Neuronal stem cell (in vitro differentiated cells): ENCODE results near the gene ARHGDIB.

Source experiments
- DNase-seq: peaks from one replicate; pipeline ENCODE4 v3.0.0-alpha.2; 2013; ENCODE audit warnings: low spot score
- H2AFZ ChIP-seq: one replicate; pipeline ENCODE4 v1.6.1; 2013; ENCODE audit warnings: mild to moderate bottlenecking, low read length, inconsistent platforms
- H2AK5ac ChIP-seq: 2 replicates; pipeline ENCODE4 v1.6.1; 2013; ENCODE audit warnings: low read depth, mild to moderate bottlenecking, inconsistent platforms, low read length, moderate library complexity, mixed read lengths
- H2BK120ac ChIP-seq: 2 replicates; pipeline ENCODE4 v1.6.1; 2013; ENCODE audit warnings: low read depth, mild to moderate bottlenecking, inconsistent platforms, low read length, moderate library complexity, mixed read lengths
- H2BK12ac ChIP-seq: one replicate; pipeline ENCODE4 v1.6.1; 2013; ENCODE audit warnings: low read length, inconsistent platforms
- H2BK15ac ChIP-seq: 2 replicates; pipeline ENCODE4 v1.6.1; 2013; ENCODE audit warnings: mild to moderate bottlenecking, low read length, inconsistent platforms, mixed read lengths
- H2BK5ac ChIP-seq: one replicate; pipeline ENCODE4 v1.6.1; 2013; ENCODE audit warnings: inconsistent platforms, mild to moderate bottlenecking, low read length, moderate library complexity
- H3K14ac ChIP-seq: one replicate; pipeline ENCODE4 v1.6.1; 2013; ENCODE audit warnings: low read length, inconsistent platforms
- H3K18ac ChIP-seq: 2 replicates; pipeline ENCODE4 v1.6.1; 2013; ENCODE audit warnings: low read length, inconsistent platforms
- H3K23ac ChIP-seq: 2 replicates; pipeline ENCODE4 v1.6.1; 2013; ENCODE audit warnings: low read depth, mild to moderate bottlenecking, mixed read lengths, low read length, inconsistent platforms; ENCODE audit not compliant: poor library complexity
- H3K27ac ChIP-seq: replicated peaks from 3 replicates; pipeline ENCODE4 v1.5.1; 2013; ENCODE audit warnings: low read length, inconsistent platforms
- H3K27me3 ChIP-seq, 3 experiments: 2 replicates each; pipeline ENCODE4 v1.6.1; 2013; ENCODE audit warnings: low read length in 3 of 3, mild to moderate bottlenecking in 2 of 3, inconsistent platforms in 1 of 3, low read depth in 1 of 3, mixed read lengths in 1 of 3, moderate library complexity in 1 of 3; ENCODE audit not compliant: control insufficient read depth in 3 of 3, insufficient read depth in 3 of 3
- H3K36me3 ChIP-seq, 2 donors: replicated peaks in 1 of 2; 2 replicates each; pipeline ENCODE4 v1.6.1; 2013; ENCODE audit warnings: low read length in 2 of 2; ENCODE audit not compliant: control insufficient read depth in 2 of 2, insufficient read depth in 2 of 2
- H3K4ac ChIP-seq: 2 replicates; pipeline ENCODE4 v1.6.1; 2013; ENCODE audit warnings: inconsistent platforms, mild to moderate bottlenecking, low read length, moderate library complexity
- H3K4me1 ChIP-seq, 2 donors: 1 replicate in 1 of 2; 2 replicates in 1 of 2; pipeline ENCODE4 v1.6.1; 2013; ENCODE audit warnings: low read length in 2 of 2, low read depth in 1 of 2; ENCODE audit not compliant: control insufficient read depth in 2 of 2, insufficient read depth in 1 of 2
- H3K4me2 ChIP-seq: one replicate; pipeline ENCODE4 v1.6.1; 2013; ENCODE audit warnings: mild to moderate bottlenecking, low read length, inconsistent platforms; ENCODE audit not compliant: insufficient read depth, poor library complexity, severe bottlenecking
- H3K4me3 ChIP-seq, 2 donors: 2 replicates each; pipeline ENCODE4 v1.5.1; 2013; ENCODE audit warnings: low read length in 2 of 2, mild to moderate bottlenecking in 2 of 2, inconsistent platforms in 1 of 2, moderate library complexity in 1 of 2
- H3K79me1 ChIP-seq: one replicate; pipeline ENCODE4 v1.6.1; 2013; ENCODE audit warnings: low read depth, mild to moderate bottlenecking, inconsistent platforms, low read length, moderate library complexity
- H3K9ac ChIP-seq: one replicate; pipeline ENCODE4 v1.6.1; 2013; ENCODE audit warnings: mild to moderate bottlenecking, low read depth, low read length, inconsistent platforms; ENCODE audit not compliant: poor library complexity
- H3K9me3 ChIP-seq, 2 donors: replicated peaks in 1 of 2; 2 replicates each; pipeline versions ENCODE3 to v1.6.1; 2013; ENCODE audit warnings: low read length in 2 of 2, mild to moderate bottlenecking in 2 of 2, inconsistent platforms in 1 of 2, low read depth in 1 of 2, mixed read lengths in 1 of 2, moderate library complexity in 1 of 2; ENCODE audit not compliant: control insufficient read depth in 2 of 2, insufficient read depth in 1 of 2
- H4K8ac ChIP-seq: one replicate; pipeline ENCODE4 v1.6.1; 2013; ENCODE audit warnings: low read depth, mild to moderate bottlenecking, inconsistent platforms, low read length, moderate library complexity
- H4K91ac ChIP-seq: one replicate; pipeline ENCODE4 v1.6.1; 2013; ENCODE audit warnings: low read length, low read depth, mild to moderate bottlenecking, inconsistent platforms; ENCODE audit not compliant: poor library complexity
- WGBS, 2 donors: extraction: QIAGEN DNeasy Blood & Tissue Kit; methylation state at CpG; one replicate each; pipeline ENCODE4 v1.1.7; 2013; ENCODE audit warnings: missing lambda C conversion rate in 2 of 2, mixed read lengths in 1 of 2; ENCODE audit not compliant: insufficient read length in 2 of 2, insufficient replicate concordance in 1 of 2; ENCODE audit errors: extremely low coverage in 2 of 2; 5-methylcytosine and 5-hydroxymethylcytosine counted together

ARHGDIB gene

GRCh38 chr12:14950982-14951746 lies 10.2 kb downstream of the ARHGDIB start:
- DNase-seq, result peak; percentile 21
- Histone ChIP-seq H3K4me3 (no peak overlapping the region), H3K9me3 (no peaks in the 10 kb centered on the region), H3K4me2 (no peak overlapping the region), H2BK120ac (no peak overlapping the region), H3K36me3 (no peaks in the 10 kb centered on the region), H3K27ac (peak overlapping the region; percentile 55), H4K91ac (no peak overlapping the region), H3K79me1 (no peaks in the 10 kb centered on the region), H3K9ac (no peak overlapping the region), H2AFZ (peak overlapping the region; percentile 5), H2BK12ac (no peak overlapping the region), H3K4me1 (peaks cover 13 to 15% of the 10 kb centered on the region in 2 donors), H4K8ac (no peak overlapping the region), H3K23ac (no peak overlapping the region), H3K14ac (no peak overlapping the region), H3K4ac (no peak overlapping the region), H2BK15ac (no peak overlapping the region), H2BK5ac (no peak overlapping the region), H3K18ac (no peak overlapping the region), H2AK5ac (no peak overlapping the region), H3K27me3 (no peaks in the 10 kb centered on the region)
- no CpG with 5 or more reads among the region's 6 CpGs for WGBS, 2 donors

GRCh38 chr12:14950421-14950820 lies 11.0 kb downstream of the ARHGDIB start:
- no peak overlapping the region for H3K4ac ChIP-seq
- peaks cover 13 to 15% of the 10 kb centered on the region in 2 donors for H3K4me1 ChIP-seq
- no peak overlapping the region for H2BK5ac ChIP-seq
- peak overlapping the region; percentile 49 for H3K27ac ChIP-seq
- H3K4me3 ChIP-seq, result no peak overlapping the region
- no peak overlapping the region for H4K8ac ChIP-seq
- no peaks in the 10 kb centered on the region for H3K9me3 ChIP-seq
- H3K79me1 ChIP-seq, result no peaks in the 10 kb centered on the region
- no peak overlapping the region for H2AK5ac ChIP-seq
- H4K91ac ChIP-seq, result no peak overlapping the region
- H3K14ac ChIP-seq, result no peak overlapping the region
- DNase-seq, result no peak
- H3K9ac ChIP-seq, result no peak overlapping the region
- H3K27me3 ChIP-seq, result no peaks in the 10 kb centered on the region
- no peaks in the 10 kb centered on the region for H3K36me3 ChIP-seq
- no peak overlapping the region for H3K18ac ChIP-seq
- H2BK120ac ChIP-seq, result no peak overlapping the region
- H2BK15ac ChIP-seq, result no peak overlapping the region
- H3K4me2 ChIP-seq, result no peak overlapping the region
- H2BK12ac ChIP-seq, result no peak overlapping the region
- H2AFZ ChIP-seq, result no peak overlapping the region
- no peak overlapping the region for H3K23ac ChIP-seq
- WGBS, 2 donors, result no CpG with 5 or more reads among the region's 4 CpGs

GRCh38 chr12:14949631-14950030 lies 11.8 kb downstream of the ARHGDIB start:
- H3K4me2 ChIP-seq, result no peak overlapping the region
- H3K27me3 ChIP-seq, result no peaks in the 10 kb centered on the region
- H4K91ac ChIP-seq, result no peak overlapping the region
- no peak overlapping the region for H3K9ac ChIP-seq
- H2BK120ac ChIP-seq, result no peak overlapping the region
- H3K9me3 ChIP-seq, result no peaks in the 10 kb centered on the region
- no peak overlapping the region for H3K4ac ChIP-seq
- H3K18ac ChIP-seq, result no peak overlapping the region
- H2BK5ac ChIP-seq, result no peak overlapping the region
- no CpG with 5 or more reads among the region's 5 CpGs for WGBS, 2 donors
- no peak overlapping the region for H3K4me3 ChIP-seq
- no peak overlapping the region for H2AK5ac ChIP-seq
- peak overlapping the region; percentile 76 for H2AFZ ChIP-seq
- no peak overlapping the region for H3K14ac ChIP-seq
- DNase-seq, result no peak
- no peak overlapping the region for H3K27ac ChIP-seq
- no peak overlapping the region for H3K23ac ChIP-seq
- H4K8ac ChIP-seq, result no peak overlapping the region
- H2BK15ac ChIP-seq, result peak overlapping the region; percentile 69
- H3K36me3 ChIP-seq, result no peaks in the 10 kb centered on the region
- no peaks in the 10 kb centered on the region for H3K79me1 ChIP-seq
- H2BK12ac ChIP-seq, result no peak overlapping the region
- peaks cover 13 to 15% of the 10 kb centered on the region in 2 donors for H3K4me1 ChIP-seq

- Histone ChIP-seq H2BK5ac (no peak overlapping the region), H3K27ac (no peak overlapping the region), H3K27me3 (no peaks in the 10 kb centered on the region), H3K4me1 (peaks cover 13 to 15% of the 10 kb centered on the region in 2 donors), H3K9me3 (no peaks in the 10 kb centered on the region), H3K14ac (no peak overlapping the region), H3K4ac (no peak overlapping the region), H3K9ac (no peak overlapping the region), H3K23ac (no peak overlapping the region), H3K79me1 (no peaks in the 10 kb centered on the region), H4K8ac (no peak overlapping the region), H4K91ac (no peak overlapping the region), H2BK15ac (no peak overlapping the region), H3K4me2 (no peak overlapping the region), H2AFZ (peak overlapping the region; percentile 76), H2BK12ac (no peak overlapping the region), H2BK120ac (no peak overlapping the region), H3K18ac (no peak overlapping the region), H2AK5ac (no peak overlapping the region), H3K36me3 (no peaks in the 10 kb centered on the region), H3K4me3 (no peak overlapping the region)
- no peak for DNase-seq
- no CpG with 5 or more reads among the region's 3 CpGs for WGBS, 2 donors
Measured at GRCh38 chr12:14948672-14949071, 12.7 kb downstream of the ARHGDIB start.
